K562 (cell line): ENCODE results near the gene FAM20C. TPM values are rescaled to one million over a fixed set of nuclear protein-coding genes. Genes with fewer than 3 reads are reported as not detected.

ENCODE experiments used
- ATAC-seq: fragments of 200-7000 bp; cut with Tn5 transposase; 3 replicates; pipeline ENCODE4 v1.9.1; 2020; ENCODE audit warnings: moderate library complexity
- BruUV-seq: library from RNA; stranded (reverse); fragments of 400-500 nt; replicated peaks from 2 replicates; lab custom pipeline; 2021; lab: Mats Ljungman, UMichigan
- CTCF ChIA-PET: fragments of 300-600 bp; formaldehyde crosslinking; extraction: SDS; loops from one replicate; lab custom pipeline; 2021; ENCODE audit warnings: low intra/inter-chr PET ratio; lab: Yijun Ruan, JAX
- POLR2A ChIA-PET: fragments of 300-600, 350-650 bp; sonication (Branson Sonifier 250); formaldehyde crosslinking; extraction: SDS; loops from one replicate; lab custom pipeline; 2021; ENCODE audit warnings: antibody characterized with exemption, inconsistent platforms; lab: Yijun Ruan, JAX
- DNase-seq, 4 experiments: peaks; one replicate each; pipeline versions ENCODE4 v3.0.0 to v3.0.0-alpha.2; 2011 to 2018; ENCODE audit warnings: low spot score in 3 of 4, mixed read lengths in 3 of 4; ENCODE audit errors: extremely low read depth in 1 of 4
- FAIRE-seq: peaks from 2 replicates; lab custom pipeline; 2011; peaks lifted over from hg19 to GRCh38; lab: Jason Lieb, UNC
- H2AFZ ChIP-seq: 2 replicates; pipeline ENCODE4 v1.6.0; 2011; ENCODE audit warnings: low read depth, low read length, control low read depth, inconsistent platforms
- H3K27ac ChIP-seq: fragments of 200-600 bp; 3 replicates; pipeline ENCODE4 v1.8.0; 2011; ENCODE audit warnings: low read depth, mild to moderate bottlenecking, control low read depth, inconsistent platforms, low read length, moderate library complexity, mixed read lengths; ENCODE audit errors: extremely low read depth
- H3K27me3 ChIP-seq, 2 experiments: fragments of 300-600 bp in 1 of 2; 2 replicates in 1 of 2; 3 replicates in 1 of 2; pipeline versions ENCODE4 v1.6.0 to v1.8.0; 2011; ENCODE audit warnings: inconsistent platforms in 2 of 2, low read length in 2 of 2, mild to moderate bottlenecking in 1 of 2, mixed read lengths in 1 of 2, moderate library complexity in 1 of 2; ENCODE audit not compliant: control insufficient read depth in 2 of 2, insufficient read depth in 2 of 2
- H3K36me3 ChIP-seq: fragments of 300-600 bp; 3 replicates; pipeline ENCODE4 v1.8.0; 2011; ENCODE audit warnings: mild to moderate bottlenecking, low read length, inconsistent platforms; ENCODE audit not compliant: control insufficient read depth, insufficient read depth
- H3K4me1 ChIP-seq, 2 experiments: fragments of 200-600 bp in 1 of 2; replicated peaks in 1 of 2; 2 replicates in 1 of 2; 3 replicates in 1 of 2; pipeline versions ENCODE4 v1.5.1 to v1.8.0; 2011; ENCODE audit warnings: inconsistent platforms in 2 of 2, low read length in 2 of 2, mild to moderate bottlenecking in 1 of 2, mixed read lengths in 1 of 2, moderate library complexity in 1 of 2; ENCODE audit not compliant: control insufficient read depth in 2 of 2, insufficient read depth in 2 of 2
- H3K4me2 ChIP-seq: 2 replicates; pipeline ENCODE4 v1.6.1; 2011; ENCODE audit warnings: low read length, control low read depth, inconsistent platforms, mixed read lengths; ENCODE audit not compliant: insufficient read depth
- H3K4me3 ChIP-seq: fragments of 200-600 bp; sonication (generic), shearing (Covaris generic); 2 replicates; pipeline ENCODE4 v1.5.1; 2016; ENCODE audit warnings: control low read depth, inconsistent platforms
- H3K79me2 ChIP-seq: fragments of 200-600 bp; 3 replicates; pipeline ENCODE4 v1.8.0; 2011; ENCODE audit warnings: low read length, inconsistent platforms; ENCODE audit not compliant: control insufficient read depth, insufficient read depth
- H3K9ac ChIP-seq, 2 experiments: 2 replicates each; pipeline versions ENCODE4 v1.6.0 to v1.6.1; 2011; ENCODE audit warnings: low read depth in 2 of 2, low read length in 2 of 2, control low read depth in 1 of 2, inconsistent platforms in 1 of 2, mild to moderate bottlenecking in 1 of 2, mixed read lengths in 1 of 2; ENCODE audit not compliant: insufficient read depth in 1 of 2
- H3K9me1 ChIP-seq: one replicate; pipeline ENCODE4 v1.6.0; 2011; ENCODE audit warnings: inconsistent platforms, mild to moderate bottlenecking, low read length, moderate library complexity; ENCODE audit not compliant: control insufficient read depth, insufficient read depth
- H3K9me3 ChIP-seq: replicated peaks from 2 replicates; pipeline ENCODE4 v1.5.1; 2011; ENCODE audit warnings: low read depth, low read length, inconsistent platforms; ENCODE audit not compliant: control insufficient read depth, insufficient read depth
- H4K20me1 ChIP-seq: replicated peaks from 2 replicates; pipeline ENCODE4 v1.6.1; 2011; ENCODE audit warnings: low read length, inconsistent platforms, mixed read lengths; ENCODE audit not compliant: control insufficient read depth, insufficient read depth
- ELF4 ChIP-seq: fragments of 450-650 bp; formaldehyde crosslinking; IDR thresholded peaks from 2 replicates; pipeline ENCODE4 v1.4.0; 2022; ENCODE audit warnings: missing genetic modification characterization
- HDAC1 ChIP-seq, 2 experiments: fragments of 450-650 bp; IDR thresholded peaks; 2 replicates each; pipeline ENCODE4 v1.6.1; 2016 to 2017; ENCODE audit warnings: inconsistent platforms in 1 of 2, mild to moderate bottlenecking in 1 of 2, moderate library complexity in 1 of 2
- HNRNPH1 ChIP-seq: fragments of 200-400 bp; formaldehyde crosslinking; optimal IDR thresholded peaks from 2 replicates; pipeline ENCODE3; 2017; ENCODE audit warnings: low read depth, mild to moderate bottlenecking, low read length, moderate library complexity
- NONO ChIP-seq, 2 experiments: fragments of 200-400 bp in 1 of 2; fragments of 450-650 bp in 1 of 2; formaldehyde crosslinking in 1 of 2; IDR thresholded peaks; 2 replicates each; pipeline ENCODE4 v1.6.1; 2017; ENCODE audit warnings: low read depth in 2 of 2, mild to moderate bottlenecking in 2 of 2, moderate library complexity in 2 of 2, low read length in 1 of 2
- ZNF133 ChIP-seq: fragments of 250-450 bp; sonication (Bioruptor Pico); IDR thresholded peaks from 2 replicates; pipeline ENCODE4 v1.4.0; 2020; ENCODE audit warnings: mild to moderate bottlenecking
- ZNF57 ChIP-seq: fragments of 450-650 bp; formaldehyde crosslinking; IDR thresholded peaks from 2 replicates; pipeline ENCODE4 v1.4.0; 2020; ENCODE audit warnings: mild to moderate bottlenecking, moderate library complexity
- WGBS: fragments of 100-300 bp; shearing (Covaris generic); methylation state at CpG from one replicate; pipeline ENCODE4 v1.1.6; 2016; ENCODE audit warnings: low coverage, mixed read lengths; ENCODE audit not compliant: insufficient coverage; ENCODE audit errors: missing lambda C conversion rate; 5-methylcytosine and 5-hydroxymethylcytosine counted together
- in situ Hi-C: fragments of 300-500 bp; cut with MboI; formaldehyde crosslinking; loops from 4 replicates; pipeline ENCODE4 v1.15.0; 2018; ENCODE audit warnings: inconsistent platforms, mixed read lengths
- intact Hi-C: fragments of 100-400 bp; cut with micrococcal nuclease; formaldehyde crosslinking; loops from 2 replicates; pipeline ENCODE4 v1.14.2; 2022
- polyA plus RNA-seq, 8 experiments: library from polyadenylated mRNA; depleted of rRNA in 4 of 8; stranded (reverse) in 5 of 8; unstranded in 3 of 8; fragments of >200 nt; fragmentation: Nextera tagmentation in 2 of 8; fragmentation: Illumina TruSeq in 1 of 8; extraction: Ambion mirVana in 2 of 8; extraction: Trizol in 1 of 8; gene quantifications; 2 replicates each; pipeline versions ENCODE4 v1.2.1 to v1.2.3, GENCODE V29; 2011 to 2014; ENCODE audit warnings: inconsistent platforms in 1 of 8, missing spikeins in 1 of 8
- total RNA-seq, 7 experiments: library from RNA; depleted of rRNA in 6 of 7; stranded (reverse); fragments of >200 nt in 6 of 7; fragmentation: Illumina TruSeq in 2 of 7; extraction: Trizol in 2 of 7; gene quantifications; 2 replicates each; pipeline versions ENCODE4 v1.2.1 to v1.2.3, GENCODE V29; 2011 to 2021; ENCODE audit warnings: low replicate concordance in 1 of 7
- TF ChIP-seq, protein P1 (sequence below): fragments of 450-650 bp; IDR thresholded peaks from 2 replicates; pipeline ENCODE4 v1.6.1; 2016; ENCODE audit warnings: low read depth
- TF ChIP-seq, protein P2 (sequence below): fragments of 450-650 bp; IDR thresholded peaks from 2 replicates; pipeline ENCODE4 v1.7.0; 2016; ENCODE audit warnings: borderline replicate concordance

The FAM20C gene
- total and polyA plus RNA-seq, 9 of the 15 experiments (the other 6 are each of a cell fraction or from before 2014, with no cell fraction given), result 0.09 TPM; not detected in 8

DNA sequence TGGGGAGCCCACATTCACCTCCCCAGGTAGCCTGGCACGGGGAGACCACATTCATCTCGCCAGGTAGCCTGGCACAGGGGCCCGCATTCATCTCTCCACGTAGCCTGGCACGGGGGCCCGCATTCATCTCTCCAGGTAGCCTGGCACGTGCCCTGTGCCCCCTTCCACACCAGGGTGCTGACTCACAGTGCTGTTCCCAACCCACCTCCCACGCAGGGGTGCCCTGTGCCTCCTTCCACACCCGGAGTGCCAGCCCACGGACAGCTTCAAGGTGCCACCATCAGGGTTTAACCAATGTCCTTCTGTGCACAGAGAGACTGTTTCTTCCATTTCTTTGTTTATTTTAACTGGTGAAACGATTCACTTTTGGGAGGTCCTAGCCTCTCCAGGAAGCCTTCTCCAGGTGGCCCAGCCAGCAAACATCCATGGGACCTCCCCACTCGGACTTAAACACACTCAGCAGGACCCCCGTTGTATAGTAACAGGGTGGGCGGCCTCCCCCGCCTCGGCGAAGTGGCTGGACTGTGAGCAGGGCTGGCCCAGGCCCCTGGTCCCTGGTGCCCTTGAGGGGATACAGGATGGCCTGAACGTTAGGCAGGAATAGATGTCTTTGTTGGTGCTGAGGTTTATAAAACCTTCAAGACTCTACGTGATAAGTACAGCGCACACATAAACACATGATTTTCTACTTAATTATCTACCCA lies 56.5 kb downstream of the FAM20C start:
- Histone ChIP-seq H3K27ac (no peak overlapping the region), H2AFZ (no peak overlapping the region), H3K9me3 (no peaks in the 10 kb centered on the region), H3K4me2 (no peak overlapping the region), H3K4me3 (no peak overlapping the region), H3K27me3 (peaks cover 59 to 98% of the 10 kb centered on the region in 2 experiments), H3K79me2 (no peaks in the 10 kb centered on the region), H3K9ac (no peak overlapping the region), H3K36me3 (no peaks in the 10 kb centered on the region), H4K20me1 (peaks cover 26% of the 10 kb centered on the region), H3K4me1 (peaks cover 0 to 29% of the 10 kb centered on the region in 2 experiments; a peak in 2 of 5 replicates), H3K9me1 (no peaks in the 10 kb centered on the region)
- in situ Hi-C loops (no loop called here), intact Hi-C loops (no loop called here)
- CTCF ChIA-PET, result no interaction called here
- POLR2A ChIA-PET, result no interaction called here
- no peak for DNase-seq
- ATAC-seq, result no peak
- no peak for TF ChIP-seq HNRNPH1
- no peak for TF ChIP-seq ELF4 (CRISPR knock-in tag)
- TF ChIP-seq, protein P1, sequence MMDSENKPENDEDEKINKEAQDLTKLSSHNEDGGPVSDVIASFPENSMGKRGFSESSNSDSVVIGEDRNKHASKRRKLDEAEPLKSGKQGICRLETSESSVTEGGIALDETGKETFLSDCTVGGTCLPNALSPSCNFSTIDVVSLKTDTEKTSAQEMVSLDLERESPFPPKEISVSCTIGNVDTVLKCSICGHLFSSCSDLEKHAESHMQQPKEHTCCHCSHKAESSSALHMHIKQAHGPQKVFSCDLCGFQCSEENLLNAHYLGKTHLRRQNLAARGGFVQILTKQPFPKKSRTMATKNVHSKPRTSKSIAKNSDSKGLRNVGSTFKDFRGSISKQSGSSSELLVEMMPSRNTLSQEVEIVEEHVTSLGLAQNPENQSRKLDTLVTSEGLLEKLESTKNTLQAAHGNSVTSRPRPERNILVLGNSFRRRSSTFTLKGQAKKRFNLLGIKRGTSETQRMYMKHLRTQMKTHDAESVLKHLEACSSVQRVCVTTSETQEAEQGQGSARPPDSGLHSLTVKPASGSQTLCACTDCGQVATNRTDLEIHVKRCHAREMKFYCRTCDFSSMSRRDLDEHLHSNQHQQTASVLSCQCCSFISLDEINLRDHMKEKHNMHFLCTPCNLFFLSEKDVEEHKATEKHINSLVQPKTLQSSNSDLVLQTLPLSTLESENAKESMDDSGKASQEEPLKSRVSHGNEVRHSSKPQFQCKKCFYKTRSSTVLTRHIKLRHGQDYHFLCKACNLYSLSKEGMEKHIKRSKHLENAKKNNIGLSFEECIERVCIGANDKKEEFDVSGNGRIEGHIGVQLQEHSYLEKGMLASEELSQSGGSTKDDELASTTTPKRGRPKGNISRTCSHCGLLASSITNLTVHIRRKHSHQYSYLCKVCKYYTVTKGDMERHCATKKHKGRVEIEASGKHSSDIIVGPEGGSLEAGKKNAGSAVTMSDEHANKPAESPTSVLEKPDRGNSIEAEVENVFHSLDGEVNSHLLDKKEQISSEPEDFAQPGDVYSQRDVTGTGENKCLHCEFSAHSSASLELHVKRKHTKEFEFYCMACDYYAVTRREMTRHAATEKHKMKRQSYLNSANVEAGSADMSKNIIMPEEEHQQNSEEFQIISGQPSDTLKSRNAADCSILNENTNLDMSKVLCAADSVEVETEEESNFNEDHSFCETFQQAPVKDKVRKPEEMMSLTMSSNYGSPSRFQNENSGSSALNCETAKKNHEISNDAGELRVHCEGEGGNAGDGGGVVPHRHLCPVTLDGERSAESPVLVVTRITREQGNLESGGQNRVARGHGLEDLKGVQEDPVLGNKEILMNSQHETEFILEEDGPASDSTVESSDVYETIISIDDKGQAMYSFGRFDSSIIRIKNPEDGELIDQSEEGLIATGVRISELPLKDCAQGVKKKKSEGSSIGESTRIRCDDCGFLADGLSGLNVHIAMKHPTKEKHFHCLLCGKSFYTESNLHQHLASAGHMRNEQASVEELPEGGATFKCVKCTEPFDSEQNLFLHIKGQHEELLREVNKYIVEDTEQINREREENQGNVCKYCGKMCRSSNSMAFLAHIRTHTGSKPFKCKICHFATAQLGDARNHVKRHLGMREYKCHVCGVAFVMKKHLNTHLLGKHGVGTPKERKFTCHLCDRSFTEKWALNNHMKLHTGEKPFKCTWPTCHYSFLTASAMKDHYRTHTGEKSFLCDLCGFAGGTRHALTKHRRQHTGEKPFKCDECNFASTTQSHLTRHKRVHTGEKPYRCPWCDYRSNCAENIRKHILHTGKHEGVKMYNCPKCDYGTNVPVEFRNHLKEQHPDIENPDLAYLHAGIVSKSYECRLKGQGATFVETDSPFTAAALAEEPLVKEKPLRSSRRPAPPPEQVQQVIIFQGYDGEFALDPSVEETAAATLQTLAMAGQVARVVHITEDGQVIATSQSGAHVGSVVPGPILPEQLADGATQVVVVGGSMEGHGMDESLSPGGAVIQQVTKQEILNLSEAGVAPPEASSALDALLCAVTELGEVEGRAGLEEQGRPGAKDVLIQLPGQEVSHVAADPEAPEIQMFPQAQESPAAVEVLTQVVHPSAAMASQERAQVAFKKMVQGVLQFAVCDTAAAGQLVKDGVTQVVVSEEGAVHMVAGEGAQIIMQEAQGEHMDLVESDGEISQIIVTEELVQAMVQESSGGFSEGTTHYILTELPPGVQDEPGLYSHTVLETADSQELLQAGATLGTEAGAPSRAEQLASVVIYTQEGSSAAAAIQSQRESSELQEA, result no peak
- TF ChIP-seq ZNF133 (CRISPR knock-in tag), result no peak
- no peak for TF ChIP-seq NONO (IDR thresholded peaks at IDR 0.05; ENCODE audit: low read depth in 2 of 2, low read length in 1 of 2)
- no peak for TF ChIP-seq ZNF57 (CRISPR knock-in tag)
- TF ChIP-seq, protein P2, sequence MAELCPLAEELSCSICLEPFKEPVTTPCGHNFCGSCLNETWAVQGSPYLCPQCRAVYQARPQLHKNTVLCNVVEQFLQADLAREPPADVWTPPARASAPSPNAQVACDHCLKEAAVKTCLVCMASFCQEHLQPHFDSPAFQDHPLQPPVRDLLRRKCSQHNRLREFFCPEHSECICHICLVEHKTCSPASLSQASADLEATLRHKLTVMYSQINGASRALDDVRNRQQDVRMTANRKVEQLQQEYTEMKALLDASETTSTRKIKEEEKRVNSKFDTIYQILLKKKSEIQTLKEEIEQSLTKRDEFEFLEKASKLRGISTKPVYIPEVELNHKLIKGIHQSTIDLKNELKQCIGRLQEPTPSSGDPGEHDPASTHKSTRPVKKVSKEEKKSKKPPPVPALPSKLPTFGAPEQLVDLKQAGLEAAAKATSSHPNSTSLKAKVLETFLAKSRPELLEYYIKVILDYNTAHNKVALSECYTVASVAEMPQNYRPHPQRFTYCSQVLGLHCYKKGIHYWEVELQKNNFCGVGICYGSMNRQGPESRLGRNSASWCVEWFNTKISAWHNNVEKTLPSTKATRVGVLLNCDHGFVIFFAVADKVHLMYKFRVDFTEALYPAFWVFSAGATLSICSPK, result no peak
- TF ChIP-seq HDAC1 (IDR thresholded peaks at IDR 0.05), result no peak
- BruUV-seq, result no TSS peak
- WGBS, result 2% methylated on average over 16 of the region's 20 CpGs
- FAIRE-seq, result no peak
